ENCODE measurements around the gene CPLX1.

CPLX1 gene

GRCh38 chr4:797066-797465 lies 28.9 kb downstream of the CPLX1 start:
- H3K27me3 Mint-ChIP-seq: peaks cover 32% of the 10 kb centered on the region
- H3K36me3 Mint-ChIP-seq: no peaks in the 10 kb centered on the region
- peaks cover 37% of the 10 kb centered on the region for H3K4me1 Mint-ChIP-seq
- H3K9me3 Mint-ChIP-seq: no peaks in the 10 kb centered on the region
- H3K27ac Mint-ChIP-seq: no peak overlapping the region
- no peak overlapping the region for H3K4me3 Mint-ChIP-seq
- no peak for ATAC-seq

GRCh38 chr4:796206-796605 lies 29.7 kb downstream of the CPLX1 start:
- H3K9me3 Mint-ChIP-seq: no peaks in the 10 kb centered on the region
- H3K4me1 Mint-ChIP-seq: peaks cover 37% of the 10 kb centered on the region
- H3K27me3 Mint-ChIP-seq: peaks cover 35% of the 10 kb centered on the region
- ATAC-seq: no peak
- no peak overlapping the region for H3K27ac Mint-ChIP-seq
- H3K36me3 Mint-ChIP-seq: no peaks in the 10 kb centered on the region
- H3K4me3 Mint-ChIP-seq: no peak overlapping the region

- Mint-ChIP-seq H3K27me3 (peaks cover 39% of the 10 kb centered on the region), H3K27ac (no peak overlapping the region), H3K9me3 (no peaks in the 10 kb centered on the region), H3K4me3 (no peak overlapping the region), H3K36me3 (no peaks in the 10 kb centered on the region), H3K4me1 (peaks cover 37% of the 10 kb centered on the region)
- ATAC-seq: no peak
Observed at GRCh38 chr4:795726-796119, 30.2 kb downstream of the CPLX1 start.

- Mint-ChIP-seq H3K9me3 (no peaks in the 10 kb centered on the region), H3K27ac (peak overlapping the region; percentile 5), H3K36me3 (no peaks in the 10 kb centered on the region), H3K4me3 (peak overlapping the region; percentile 67), H3K4me1 (peaks cover 37% of the 10 kb centered on the region), H3K27me3 (peaks cover 45% of the 10 kb centered on the region)
- ATAC-seq: no peak
Observed at GRCh38 chr4:794900-795725, 30.8 kb downstream of the CPLX1 start.

- H3K9me3 Mint-ChIP-seq: no peaks in the 10 kb centered on the region
- ATAC-seq: no peak
- H3K27ac Mint-ChIP-seq: peak overlapping the region; percentile 5
- no peak overlapping the region for H3K4me3 Mint-ChIP-seq
- H3K27me3 Mint-ChIP-seq: peaks cover 51% of the 10 kb centered on the region
- H3K4me1 Mint-ChIP-seq: peaks cover 34% of the 10 kb centered on the region
- no peaks in the 10 kb centered on the region for H3K36me3 Mint-ChIP-seq
Observed at GRCh38 chr4:793941-794621, 31.8 kb downstream of the CPLX1 start.

GRCh38 chr4:793093-793861 lies 32.7 kb downstream of the CPLX1 start:
- H3K27me3 Mint-ChIP-seq: peaks cover 59% of the 10 kb centered on the region
- no peaks in the 10 kb centered on the region for H3K36me3 Mint-ChIP-seq
- peak overlapping the region; percentile 58 for H3K4me3 Mint-ChIP-seq
- peaks cover 29% of the 10 kb centered on the region for H3K4me1 Mint-ChIP-seq
- no peak for ATAC-seq
- no peaks in the 10 kb centered on the region for H3K9me3 Mint-ChIP-seq
- no peak overlapping the region for H3K27ac Mint-ChIP-seq

- H3K4me3 Mint-ChIP-seq: peak overlapping the region; percentile 58
- H3K27me3 Mint-ChIP-seq: peaks cover 65% of the 10 kb centered on the region
- H3K4me1 Mint-ChIP-seq: peaks cover 29% of the 10 kb centered on the region
- H3K9me3 Mint-ChIP-seq: no peaks in the 10 kb centered on the region
- peak; percentile 42 for ATAC-seq
- no peak overlapping the region for H3K27ac Mint-ChIP-seq
- no peaks in the 10 kb centered on the region for H3K36me3 Mint-ChIP-seq
Observed at GRCh38 chr4:792626-793092, 33.3 kb downstream of the CPLX1 start.

GRCh38 chr4:791898-792625 lies 33.9 kb downstream of the CPLX1 start:
- Mint-ChIP-seq H3K9me3 (no peaks in the 10 kb centered on the region), H3K4me1 (peaks cover 35% of the 10 kb centered on the region), H3K27me3 (peaks cover 71% of the 10 kb centered on the region), H3K27ac (no peak overlapping the region), H3K36me3 (no peaks in the 10 kb centered on the region), H3K4me3 (peak overlapping the region; percentile 58)
- ATAC-seq: no peak

- no peak overlapping the region for H3K27ac Mint-ChIP-seq
- H3K27me3 Mint-ChIP-seq: peaks cover 74% of the 10 kb centered on the region
- H3K4me3 Mint-ChIP-seq: no peak overlapping the region
- peaks cover 36% of the 10 kb centered on the region for H3K4me1 Mint-ChIP-seq
- ATAC-seq: no peak
- no peaks in the 10 kb centered on the region for H3K36me3 Mint-ChIP-seq
- H3K9me3 Mint-ChIP-seq: no peaks in the 10 kb centered on the region
Observed at GRCh38 chr4:791252-791897, 34.6 kb downstream of the CPLX1 start.

GRCh38 chr4:790466-790820 lies 35.5 kb downstream of the CPLX1 start:
- no peak for ATAC-seq
- H3K27me3 Mint-ChIP-seq: peaks cover 78% of the 10 kb centered on the region
- no peak overlapping the region for H3K4me3 Mint-ChIP-seq
- no peak overlapping the region for H3K27ac Mint-ChIP-seq
- H3K9me3 Mint-ChIP-seq: no peaks in the 10 kb centered on the region
- no peaks in the 10 kb centered on the region for H3K36me3 Mint-ChIP-seq
- H3K4me1 Mint-ChIP-seq: peaks cover 39% of the 10 kb centered on the region

- Mint-ChIP-seq H3K27me3 (peaks cover 79% of the 10 kb centered on the region), H3K4me3 (no peak overlapping the region), H3K27ac (no peak overlapping the region), H3K4me1 (peaks cover 41% of the 10 kb centered on the region), H3K9me3 (no peaks in the 10 kb centered on the region), H3K36me3 (no peaks in the 10 kb centered on the region)
- no peak for ATAC-seq
Observed at GRCh38 chr4:789571-790465, 36.1 kb downstream of the CPLX1 start.

GRCh38 chr4:788636-789297 lies 37.2 kb downstream of the CPLX1 start:
- peaks cover 38% of the 10 kb centered on the region for H3K4me1 Mint-ChIP-seq
- H3K9me3 Mint-ChIP-seq: no peaks in the 10 kb centered on the region
- peaks cover 79% of the 10 kb centered on the region for H3K27me3 Mint-ChIP-seq
- H3K27ac Mint-ChIP-seq: no peak overlapping the region
- no peak for ATAC-seq
- no peak overlapping the region for H3K4me3 Mint-ChIP-seq
- no peaks in the 10 kb centered on the region for H3K36me3 Mint-ChIP-seq

GRCh38 chr4:788006-788635 lies 37.8 kb downstream of the CPLX1 start:
- Mint-ChIP-seq H3K27me3 (peaks cover 74% of the 10 kb centered on the region), H3K4me3 (no peak overlapping the region), H3K36me3 (no peaks in the 10 kb centered on the region), H3K4me1 (peaks cover 35% of the 10 kb centered on the region), H3K9me3 (no peaks in the 10 kb centered on the region), H3K27ac (no peak overlapping the region)
- no peak for ATAC-seq

Measured in stimulated activated memory B cell treated with anti-CD40 and anti-IgM and Interleukin-4, amounts not matched to agents 10 μg/mL and 1 μg/mL and 100 μg/mL, for 72 hours (primary cell).